ENCODE results near the gene CIAO2B.
"Not testable (repeated sequence)": the region's sequence is repeated elsewhere in the genome, so short reads cannot be mapped to it uniquely, and the experiment has no call there.

The CIAO2B gene

GRCh38 chr16:66961065-66961744 is 27.0 kb upstream of the CIAO2B start, which contains the start of gene CES3:
Gene CES3, plus strand, starts transcription at chr16:66961266. Its CDS starts 42 bp downstream, at chr16:66961308.
- in situ Hi-C loops (cut with MboI; ENCODE audit: low pct_unique_long_range_greater_than_20kb, low sequenced_read_pairs, unreplicated experiment): no loop called here
- peak; percentile 85 for TF ChIP-seq CTCF (IDR thresholded peaks at IDR 0.05; ENCODE audit: extremely low read depth, insufficient read depth, missing control alignments)
- DNase-seq (ENCODE audit: low spot score): peak; percentile 73

- no peak for TF ChIP-seq CTCF (IDR thresholded peaks at IDR 0.05; ENCODE audit: extremely low read depth, insufficient read depth, missing control alignments)
- no peak for DNase-seq (ENCODE audit: low spot score)
- in situ Hi-C loops (cut with MboI; ENCODE audit: low pct_unique_long_range_greater_than_20kb, low sequenced_read_pairs, unreplicated experiment): no loop called here
Observed at GRCh38 chr16:66960270-66960669, 26.1 kb upstream of the CIAO2B start.

GRCh38 chr16:66959704-66960161 is 25.5 kb upstream of the CIAO2B start:
- TF ChIP-seq CTCF (IDR thresholded peaks at IDR 0.05; ENCODE audit: extremely low read depth, insufficient read depth, missing control alignments): no peak
- in situ Hi-C loops (cut with MboI; ENCODE audit: low pct_unique_long_range_greater_than_20kb, low sequenced_read_pairs, unreplicated experiment): no loop called here
- DNase-seq (ENCODE audit: low spot score): no peak

GRCh38 chr16:66958857-66959703 is 24.9 kb upstream of the CIAO2B start:
- DNase-seq (ENCODE audit: low spot score): no peak
- no peak for TF ChIP-seq CTCF (IDR thresholded peaks at IDR 0.05; ENCODE audit: extremely low read depth, insufficient read depth, missing control alignments)
- in situ Hi-C loops (cut with MboI; ENCODE audit: low pct_unique_long_range_greater_than_20kb, low sequenced_read_pairs, unreplicated experiment): no loop called here

GRCh38 chr16:66956154-66956457 is 21.9 kb upstream of the CIAO2B start:
- DNase-seq (ENCODE audit: low spot score); in situ Hi-C loops (cut with MboI; ENCODE audit: low pct_unique_long_range_greater_than_20kb, low sequenced_read_pairs, unreplicated experiment): not testable (repeated sequence)

- DNase-seq (ENCODE audit: low spot score); in situ Hi-C loops (cut with MboI; ENCODE audit: low pct_unique_long_range_greater_than_20kb, low sequenced_read_pairs, unreplicated experiment): not testable (repeated sequence)
Observed at GRCh38 chr16:66955363-66956153, 21.4 kb upstream of the CIAO2B start.

GRCh38 chr16:66954097-66954659 is 20.0 kb upstream of the CIAO2B start:
- in situ Hi-C loops (cut with MboI; ENCODE audit: low pct_unique_long_range_greater_than_20kb, low sequenced_read_pairs, unreplicated experiment): no loop called here
- DNase-seq (ENCODE audit: low spot score): peak; percentile 79
- peak; percentile 86 for TF ChIP-seq CTCF (IDR thresholded peaks at IDR 0.05; ENCODE audit: extremely low read depth, insufficient read depth, missing control alignments)
